Measurements from ENCODE around the gene PMEPA1.

DNA sequence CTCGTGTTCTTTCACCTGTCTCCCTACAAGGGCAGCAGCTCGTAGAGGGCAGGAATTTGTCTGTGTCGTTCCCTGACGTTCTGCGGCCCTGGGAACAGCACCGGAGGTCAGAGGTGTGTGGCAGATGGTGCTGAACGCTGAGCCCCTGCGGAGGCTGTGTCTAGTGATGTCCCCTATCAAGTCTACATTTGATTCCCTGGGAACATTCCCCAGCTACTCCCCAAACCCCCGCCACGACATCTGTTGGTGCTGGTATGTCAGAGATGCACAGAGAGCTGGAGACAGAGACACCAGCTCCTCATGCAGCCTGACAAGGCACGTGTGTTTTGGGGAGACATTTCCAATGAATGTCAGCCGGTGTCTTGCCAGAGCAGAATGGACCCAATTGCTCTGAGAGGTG lies 7.7 kb downstream of the PMEPA1 start:
- TF ChIP-seq CTCF (IDR thresholded peaks at IDR 0.05), result no peak
- TF ChIP-seq POLR2A (IDR thresholded peaks at IDR 0.05), result no peak
